GM20000 (cell line): ENCODE results near the gene GFRAL.

Experiments
- DNase-seq: peaks from one replicate; pipeline ENCODE4 v3.0.0; 2012; ENCODE audit warnings: low spot score
- CTCF ChIP-seq: IDR thresholded peaks from 2 replicates; pipeline ENCODE4 v1.5.1; 2012; ENCODE audit warnings: mild to moderate bottlenecking, control low read depth; ENCODE audit errors: extremely low read depth, missing control alignments

The GFRAL gene

DNA sequence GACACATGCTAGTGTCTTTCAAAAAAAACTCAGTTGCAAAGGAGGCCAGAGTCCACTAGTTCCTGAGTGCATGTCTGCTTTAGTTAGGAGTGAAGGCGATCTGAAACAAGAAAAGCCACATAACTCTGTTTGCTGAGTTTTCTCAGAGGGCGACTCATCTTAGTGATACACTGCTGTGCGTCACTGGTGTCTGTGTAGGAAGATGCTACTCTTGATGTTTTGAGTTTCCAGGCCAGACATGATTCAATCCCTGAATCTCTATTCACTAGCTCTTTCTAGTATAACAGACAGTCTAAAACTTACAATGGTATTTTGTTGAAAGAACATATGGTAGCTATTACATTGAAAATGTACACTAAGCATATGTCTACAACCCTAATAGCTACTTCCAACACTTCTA lies 60.9 kb downstream of the GFRAL start:
- TF ChIP-seq CTCF, result no peak
- DNase-seq, result no peak

- DNase-seq, result no peak
- no peak for TF ChIP-seq CTCF
Observed at GRCh38 chr6:55395871-55396270, 68.6 kb downstream of the GFRAL start.

GRCh38 chr6:55397986-55398385 lies 70.7 kb downstream of the GFRAL start:
- no peak for DNase-seq
- no peak for TF ChIP-seq CTCF

- DNase-seq, result no peak
- TF ChIP-seq CTCF, result no peak
Observed at GRCh38 chr6:55399351-55399750, 72.1 kb downstream of the GFRAL start.

DNA sequence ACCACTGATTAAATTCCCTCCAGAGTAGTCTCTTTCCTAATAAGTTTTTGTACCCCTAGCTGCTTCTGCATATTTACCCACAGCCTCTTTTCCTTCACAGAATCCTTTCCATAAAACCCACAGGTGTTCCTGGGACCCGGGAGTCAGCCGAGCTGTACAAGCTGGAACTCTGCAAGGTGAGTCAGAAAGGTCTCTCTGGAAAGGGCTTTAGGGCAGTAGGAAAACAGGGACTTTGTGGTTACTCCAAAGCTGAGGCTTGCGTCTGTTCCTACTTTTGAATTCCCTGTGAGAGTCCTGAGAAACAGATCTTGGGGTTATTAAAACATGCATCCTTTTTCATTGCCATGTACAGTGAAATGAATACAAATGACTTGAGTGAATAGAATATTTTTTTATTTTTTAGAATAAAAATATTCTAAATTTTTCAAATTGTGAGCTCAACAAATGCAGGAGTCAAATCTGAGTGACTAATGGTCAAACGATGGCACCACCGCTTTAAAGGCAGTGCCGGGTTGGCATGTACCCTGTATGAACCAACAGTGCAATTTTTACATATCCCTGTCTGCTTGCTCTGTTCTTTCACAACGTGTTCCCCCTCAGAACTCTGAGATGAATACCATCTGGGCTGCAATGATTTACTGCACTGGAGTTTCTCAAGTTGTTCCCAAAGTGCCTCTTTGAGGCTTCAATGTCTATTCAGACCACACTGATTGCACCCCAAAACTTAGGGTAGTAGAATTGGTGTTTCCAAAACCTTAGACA lies 78.4 kb downstream of the GFRAL start:
- TF ChIP-seq CTCF, result no peak
- DNase-seq, result no peak

- DNase-seq, result no peak
- no peak for TF ChIP-seq CTCF
Observed at GRCh38 chr6:55410674-55411073, 83.4 kb downstream of the GFRAL start.

- DNase-seq, result no peak
- no peak for TF ChIP-seq CTCF
Observed at GRCh38 chr6:55423933-55424332, 96.7 kb downstream of the GFRAL start.
